ENCODE measurements around the gene SLC16A4. TPM values are rescaled to one million over a fixed set of nuclear protein-coding genes. Genes with fewer than 3 reads are reported as not detected.
A peak's percentile ranks its signal among the peaks of the same experiment; 100 is the strongest.

Gene SLC16A4
- total RNA-seq, 1 donor from 2014 or later, result 4.4 TPM

DNA sequence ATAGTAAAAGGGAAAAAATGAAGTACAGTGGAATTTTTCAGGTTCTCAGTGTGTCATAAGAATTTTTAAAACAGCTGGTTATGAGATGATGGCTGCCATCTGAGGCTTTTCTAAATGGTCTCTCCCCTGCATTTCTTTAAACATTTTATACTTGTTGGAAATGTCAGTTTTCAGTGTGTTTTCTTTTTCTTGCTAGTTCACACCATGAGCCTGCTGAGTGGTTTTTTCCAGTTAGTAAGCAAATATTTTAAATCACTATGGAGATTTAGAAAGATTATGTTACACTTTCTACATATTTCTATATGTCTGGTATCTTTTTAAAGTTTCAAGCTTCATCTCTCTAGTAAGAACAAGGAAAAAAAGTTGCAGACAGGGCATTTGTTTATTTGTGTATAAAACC is 42.1 kb downstream of the SLC16A4 start:
- Mint-ChIP-seq H3K9me3 (ENCODE audit: unreplicated experiment) (no peaks in the 10 kb centered on the region), H3K4me3 (ENCODE audit: unreplicated experiment) (no peak overlapping the region), H3K27me3 (ENCODE audit: unreplicated experiment) (no peaks in the 10 kb centered on the region), H3K36me3 (ENCODE audit: unreplicated experiment) (no peaks in the 10 kb centered on the region), H3K27ac (ENCODE audit: unreplicated experiment) (no peak overlapping the region), H3K4me1 (ENCODE audit: low read depth, unreplicated experiment) (peaks cover 28% of the 10 kb centered on the region)
- no peak for DNase-seq
- TF ChIP-seq CTCF (IDR thresholded peaks at IDR 0.05; ENCODE audit: partially characterized antibody, unreplicated experiment), result no peak

GRCh38 chr1:110348050-110348449 is 42.8 kb downstream of the SLC16A4 start:
- no peaks in the 10 kb centered on the region for H3K9me3 Mint-ChIP-seq (ENCODE audit: unreplicated experiment)
- no peaks in the 10 kb centered on the region for H3K36me3 Mint-ChIP-seq (ENCODE audit: unreplicated experiment)
- DNase-seq, result no peak
- peaks cover 34% of the 10 kb centered on the region for H3K4me1 Mint-ChIP-seq (ENCODE audit: low read depth, unreplicated experiment)
- TF ChIP-seq CTCF (IDR thresholded peaks at IDR 0.05; ENCODE audit: partially characterized antibody, unreplicated experiment), result no peak
- no peak overlapping the region for H3K27ac Mint-ChIP-seq (ENCODE audit: unreplicated experiment)
- H3K4me3 Mint-ChIP-seq (ENCODE audit: unreplicated experiment), result no peak overlapping the region
- H3K27me3 Mint-ChIP-seq (ENCODE audit: unreplicated experiment), result no peaks in the 10 kb centered on the region

GRCh38 chr1:110347182-110347893 is 43.5 kb downstream of the SLC16A4 start:
- Mint-ChIP-seq H3K4me3 (ENCODE audit: unreplicated experiment) (peak overlapping the region; percentile 39), H3K27ac (ENCODE audit: unreplicated experiment) (no peak overlapping the region), H3K36me3 (ENCODE audit: unreplicated experiment) (no peaks in the 10 kb centered on the region), H3K27me3 (ENCODE audit: unreplicated experiment) (no peaks in the 10 kb centered on the region), H3K4me1 (ENCODE audit: low read depth, unreplicated experiment) (peaks cover 34% of the 10 kb centered on the region), H3K9me3 (ENCODE audit: unreplicated experiment) (no peaks in the 10 kb centered on the region)
- DNase-seq, result no peak
- no peak for TF ChIP-seq CTCF (IDR thresholded peaks at IDR 0.05; ENCODE audit: partially characterized antibody, unreplicated experiment)

GRCh38 chr1:110346690-110347089 is 44.1 kb downstream of the SLC16A4 start:
- H3K9me3 Mint-ChIP-seq (ENCODE audit: unreplicated experiment), result no peaks in the 10 kb centered on the region
- H3K27me3 Mint-ChIP-seq (ENCODE audit: unreplicated experiment), result no peaks in the 10 kb centered on the region
- no peak overlapping the region for H3K4me3 Mint-ChIP-seq (ENCODE audit: unreplicated experiment)
- no peaks in the 10 kb centered on the region for H3K36me3 Mint-ChIP-seq (ENCODE audit: unreplicated experiment)
- H3K27ac Mint-ChIP-seq (ENCODE audit: unreplicated experiment), result peak overlapping the region; percentile 62
- H3K4me1 Mint-ChIP-seq (ENCODE audit: low read depth, unreplicated experiment), result peaks cover 36% of the 10 kb centered on the region
- no peak for TF ChIP-seq CTCF (IDR thresholded peaks at IDR 0.05; ENCODE audit: partially characterized antibody, unreplicated experiment)
- DNase-seq, result no peak

DNA sequence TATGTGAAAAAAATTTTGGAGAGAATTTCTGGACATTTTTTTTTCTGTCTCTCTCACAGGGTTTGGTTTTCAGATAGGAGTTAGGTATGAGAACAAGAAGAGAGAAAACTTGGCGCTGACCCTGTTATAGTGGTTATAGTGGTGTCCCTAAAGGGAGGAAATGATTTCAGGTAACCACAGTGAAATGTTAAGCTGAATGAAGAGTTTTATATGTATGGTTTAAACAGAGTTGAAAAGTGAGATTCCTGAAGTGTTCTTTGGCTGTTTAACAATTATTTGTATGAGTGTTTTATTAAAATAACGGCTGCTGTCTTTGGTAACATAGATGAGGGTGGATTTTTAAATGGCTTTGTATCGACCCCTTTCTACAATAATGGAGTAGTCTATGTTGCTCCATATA is 45.3 kb downstream of the SLC16A4 start:
- Mint-ChIP-seq H3K27me3 (ENCODE audit: unreplicated experiment) (no peaks in the 10 kb centered on the region), H3K9me3 (ENCODE audit: unreplicated experiment) (no peaks in the 10 kb centered on the region), H3K4me1 (ENCODE audit: low read depth, unreplicated experiment) (peaks cover 42% of the 10 kb centered on the region), H3K36me3 (ENCODE audit: unreplicated experiment) (no peaks in the 10 kb centered on the region), H3K4me3 (ENCODE audit: unreplicated experiment) (no peak overlapping the region), H3K27ac (ENCODE audit: unreplicated experiment) (no peak overlapping the region)
- no peak for TF ChIP-seq CTCF (IDR thresholded peaks at IDR 0.05; ENCODE audit: partially characterized antibody, unreplicated experiment)
- no peak for DNase-seq

Data from glutamatergic neuron (in vitro differentiated cells).